HepG2 (cell line): ENCODE measurements around the gene BOLL. TPM values are rescaled to one million over a fixed set of nuclear protein-coding genes. Genes with fewer than 3 reads are reported as not detected.
A peak's percentile ranks its signal among the peaks of the same experiment; 100 is the strongest.

Experiments
- CCDC6 ChIP-seq: sonication (generic); formaldehyde crosslinking; IDR thresholded peaks from 2 replicates; pipeline ENCODE4 v1.8.1; 2022; ENCODE audit warnings: mild to moderate bottlenecking, missing genetic modification reagents, moderate library complexity
- DPF2 ChIP-seq: sonication (generic); formaldehyde crosslinking; IDR thresholded peaks from 2 replicates; pipeline ENCODE4 v1.4.0; 2020; ENCODE audit warnings: mild to moderate bottlenecking, low read depth, missing genetic modification reagents, borderline replicate concordance
- EED ChIP-seq: sonication (generic); formaldehyde crosslinking; IDR thresholded peaks from 2 replicates; pipeline ENCODE4 v1.5.0; 2020; ENCODE audit warnings: mild to moderate bottlenecking, missing genetic modification reagents
- FOXO1 ChIP-seq: sonication (generic); formaldehyde crosslinking; IDR thresholded peaks from 2 replicates; pipeline ENCODE4 v1.4.0; 2020; ENCODE audit warnings: missing genetic modification reagents
- GABPA ChIP-seq, 2 experiments: IDR thresholded peaks; 2 replicates each; pipeline ENCODE4 v1.6.1; 2011 to 2016; ENCODE audit warnings: low read depth in 2 of 2, low read length in 1 of 2, missing biosample characterization in 1 of 2, missing genetic modification characterization in 1 of 2
- MED13 ChIP-seq: sonication (generic); formaldehyde crosslinking; IDR thresholded peaks from 2 replicates; pipeline ENCODE4 v1.5.0; 2020; ENCODE audit warnings: missing genetic modification reagents
- NCOA5 ChIP-seq: sonication (generic); formaldehyde crosslinking; IDR thresholded peaks from 2 replicates; pipeline ENCODE4 v1.4.0; 2020; ENCODE audit warnings: missing genetic modification reagents
- ONECUT2 ChIP-seq: sonication (generic); formaldehyde crosslinking; IDR thresholded peaks from 2 replicates; pipeline ENCODE4 v1.4.0; 2020; ENCODE audit warnings: missing genetic modification reagents
- PCBP2 ChIP-seq: fragments of 200-400 bp; formaldehyde crosslinking; optimal IDR thresholded peaks from 2 replicates; pipeline ENCODE3; 2018; ENCODE audit warnings: low read length, low read depth; ENCODE audit not compliant: poor library complexity, severe bottlenecking
- SP1 ChIP-seq, 2 experiments: fragments of 450-650 bp in 1 of 2; sonication (generic) in 1 of 2; formaldehyde crosslinking in 1 of 2; IDR thresholded peaks; 2 replicates each; pipeline versions ENCODE4 v1.4.0 to v1.6.1; 2016 to 2020; ENCODE audit warnings: missing genetic modification reagents in 1 of 2
- TEAD2 ChIP-seq: sonication (generic); formaldehyde crosslinking; IDR thresholded peaks from 2 replicates; pipeline ENCODE4 v1.9.0; 2021; ENCODE audit warnings: missing genetic modification reagents
- TRIM24 ChIP-seq: sonication (generic); formaldehyde crosslinking; IDR thresholded peaks from 2 replicates; pipeline ENCODE4 v1.8.0; 2022; ENCODE audit warnings: mild to moderate bottlenecking, missing genetic modification reagents
- U2AF1 ChIP-seq: fragments of 200-400 bp; formaldehyde crosslinking; optimal IDR thresholded peaks from 2 replicates; pipeline ENCODE3; 2017; ENCODE audit warnings: mild to moderate bottlenecking, low read depth, low read length
- ZBTB33 ChIP-seq: sonication (generic); formaldehyde crosslinking; IDR thresholded peaks from 2 replicates; pipeline ENCODE4 v1.4.0; 2020; ENCODE audit warnings: missing genetic modification reagents
- ZFP91 ChIP-seq: sonication (generic); formaldehyde crosslinking; IDR thresholded peaks from 2 replicates; pipeline ENCODE4 v1.9.0; 2022; ENCODE audit warnings: missing genetic modification reagents, mild to moderate bottlenecking, borderline replicate concordance
- ZNF224 ChIP-seq: sonication (generic); formaldehyde crosslinking; IDR thresholded peaks from 2 replicates; pipeline ENCODE4 v1.5.0; 2020; ENCODE audit warnings: mild to moderate bottlenecking, missing genetic modification reagents
- ZNF3 ChIP-seq: IDR thresholded peaks from 2 replicates; pipeline ENCODE4 v1.7.0; 2017; ENCODE audit warnings: inconsistent platforms
- ZNF563 ChIP-seq: sonication (generic); formaldehyde crosslinking; IDR thresholded peaks from 2 replicates; pipeline ENCODE4 v1.8.0; 2022; ENCODE audit warnings: mild to moderate bottlenecking, moderate library complexity, missing genetic modification reagents
- ZNF644 ChIP-seq: IDR thresholded peaks from 2 replicates; pipeline ENCODE4 v1.6.1; 2016; ENCODE audit warnings: low read depth
- ZNF674 ChIP-seq: sonication (generic); formaldehyde crosslinking; IDR thresholded peaks from 2 replicates; pipeline ENCODE4 v1.5.0; 2020; ENCODE audit warnings: low read depth, mild to moderate bottlenecking, missing genetic modification reagents
- ZNF709 ChIP-seq: sonication (generic); formaldehyde crosslinking; IDR thresholded peaks from 2 replicates; pipeline ENCODE4 v1.5.0; 2020; ENCODE audit warnings: mild to moderate bottlenecking, missing genetic modification reagents
- ZSCAN5A ChIP-seq: sonication (generic); formaldehyde crosslinking; IDR thresholded peaks from 2 replicates; pipeline ENCODE4 v1.8.0; 2022; ENCODE audit warnings: mild to moderate bottlenecking, missing genetic modification reagents, borderline replicate concordance
- polyA plus RNA-seq, 8 experiments: library from polyadenylated mRNA; depleted of rRNA in 3 of 8; stranded (reverse) in 7 of 8; unstranded in 1 of 8; fragments of >200 nt; fragmentation: Illumina TruSeq in 4 of 8; extraction: Trizol in 4 of 8; gene quantifications; 2 replicates each; pipeline versions ENCODE4 v1.2.1 to v1.2.3, GENCODE V29; 2011 to 2016; ENCODE audit warnings: low read depth in 4 of 8, missing spikeins in 1 of 8, mixed read lengths in 1 of 8; ENCODE audit not compliant: insufficient read depth in 1 of 8
- total RNA-seq, 5 experiments: library from RNA; depleted of rRNA; stranded (reverse); fragments of >200 nt; fragmentation: Illumina TruSeq; extraction: Trizol; gene quantifications; 2 replicates each; pipeline ENCODE4 v1.2.3, GENCODE V29; 2016; ENCODE audit warnings: low read depth in 1 of 5

The BOLL gene
- total and polyA plus RNA-seq, 2 of the 13 experiments (the other 11 are each of a cell fraction or from before 2014, with no cell fraction given) = not detected

GRCh38 chr2:197705121-197705911 is 79.8 kb downstream of the BOLL start, which contains the start of gene MARS2 (continued):
- TF ChIP-seq ZBTB33 (no peak), ZNF563 (peak; percentile 63), DPF2 (CRISPR knock-in tag) (no peak), SP1 (IDR thresholded peaks at IDR 0.05) (no peak), SP1 (CRISPR knock-in tag; IDR thresholded peaks at IDR 0.05) (peak; percentile 55; the same call in 1 of the 2 replicates), ZSCAN5A (CRISPR knock-in tag) (peak; percentile 55; the same call in 1 of the 2 replicates), TEAD2 (CRISPR knock-in tag) (no peak; the same call in 1 of the 2 replicates), MED13 (CRISPR knock-in tag) (no peak), CCDC6 (CRISPR knock-in tag) (peak; percentile 49; the same call in 1 of the 2 replicates), ZNF3 (CRISPR knock-in tag) (0 out of 2 replicates have a peak, but pooled peaks have one; percentile 13), ZFP91 (CRISPR knock-in tag) (peak; percentile 90; the same call in 1 of the 2 replicates), PCBP2 (no peak), ZNF644 (CRISPR knock-in tag) (no peak), ZNF674 (CRISPR knock-in tag) (no peak), ZNF224 (CRISPR knock-in tag) (0 out of 2 replicates have a peak, but pooled peaks have one; percentile 51), TRIM24 (CRISPR knock-in tag) (no peak), NCOA5 (CRISPR knock-in tag) (no peak), EED (CRISPR knock-in tag) (peak; percentile 90), ONECUT2 (CRISPR knock-in tag) (peak; percentile 49; the same call in 1 of the 2 replicates), U2AF1 (no peak), GABPA (IDR thresholded peaks at IDR 0.05; ENCODE audit: low read depth, low read length) (peak; percentile 71), GABPA (CRISPR knock-in tag; IDR thresholded peaks at IDR 0.05; ENCODE audit: low read depth) (peak; percentile 79), FOXO1 (CRISPR knock-in tag) (no peak), ZNF709 (CRISPR knock-in tag) (no peak)
